Progenitor cell of endocrine pancreas (in vitro differentiated cells): Measurements from ENCODE around the gene RNF225. TPM values are rescaled to one million over a fixed set of nuclear protein-coding genes. Genes with fewer than 3 reads are reported as not detected.

Experiments
- DNase-seq: peaks from one replicate; pipeline ENCODE4 v3.0.0; 2021; ENCODE audit warnings: low spot score; ENCODE audit not compliant: unreplicated experiment
- H3K27ac Mint-ChIP-seq: 2 replicates; pipeline ENCODE4 v1.8.0; 2021; ENCODE audit warnings: mild to moderate bottlenecking, moderate library complexity, mixed read lengths
- H3K27me3 Mint-ChIP-seq: 2 replicates; pipeline ENCODE4 v1.8.0; 2021; ENCODE audit warnings: mixed read lengths
- H3K36me3 Mint-ChIP-seq: 2 replicates; pipeline ENCODE4 v1.8.0; 2022; ENCODE audit warnings: mixed read lengths; ENCODE audit not compliant: insufficient read depth
- H3K4me1 Mint-ChIP-seq: 2 replicates; pipeline ENCODE4 v1.8.0; 2021; ENCODE audit warnings: low read depth, mixed read lengths
- H3K4me3 Mint-ChIP-seq: 2 replicates; pipeline ENCODE4 v1.8.0; 2021; ENCODE audit warnings: low read depth, mild to moderate bottlenecking, moderate library complexity, mixed read lengths
- H3K9me3 Mint-ChIP-seq: 2 replicates; pipeline ENCODE4 v1.8.0; 2021; ENCODE audit warnings: low read depth, mixed read lengths
- total RNA-seq: library from RNA; stranded (reverse); gene quantifications from 2 replicates; pipeline ENCODE4 v1.2.1, GENCODE V29; 2021
- TF ChIP-seq, protein P1 (sequence below): fragments of 200-600 bp; sonication (generic); IDR thresholded peaks from one replicate; pipeline ENCODE4 v1.5.0; 2021; ENCODE audit warnings: antibody characterized with exemption, mild to moderate bottlenecking; ENCODE audit not compliant: unreplicated experiment

Gene RNF225
- total RNA-seq, 1 donor from 2014 or later: not detected

DNA sequence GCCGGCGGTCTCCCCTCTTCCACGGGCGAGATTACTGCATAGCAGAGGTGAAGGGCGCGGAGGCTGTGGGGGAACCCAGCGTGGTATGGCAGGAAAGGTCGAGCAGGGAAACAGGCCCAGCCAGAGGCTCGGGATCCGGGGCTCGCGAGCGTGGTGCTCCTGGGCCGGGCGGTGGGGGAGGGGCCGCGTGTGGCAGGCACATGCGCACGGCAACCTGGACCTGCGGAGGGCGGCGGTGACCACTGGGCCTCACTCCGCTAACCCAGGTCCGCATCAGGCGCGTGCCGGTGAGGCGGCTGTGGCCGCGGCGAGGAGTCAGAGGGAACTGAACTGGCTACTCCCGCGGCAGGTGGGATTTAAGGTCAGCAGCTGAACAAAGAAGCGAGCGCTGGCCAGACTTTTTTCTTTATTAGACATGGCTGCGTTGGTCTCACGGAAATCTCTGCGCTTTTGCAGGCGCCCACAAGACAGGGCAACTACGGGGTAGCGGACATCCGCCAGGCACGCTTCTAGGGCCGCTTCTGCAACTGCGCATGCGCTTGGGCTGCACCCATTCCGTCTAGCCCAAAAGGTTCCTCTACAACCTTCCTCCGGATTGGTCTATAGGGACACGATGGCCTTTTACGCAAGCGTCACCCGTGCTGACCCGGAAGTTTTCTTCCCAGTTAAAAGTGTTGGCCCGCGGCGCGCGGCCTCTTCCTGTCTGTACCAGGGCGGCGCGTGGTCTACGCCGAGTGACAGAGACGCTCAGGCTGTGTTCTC lies 8.7 kb upstream of the RNF225 start, which contains the start of gene RPS5:
Gene RPS5, plus strand, starts transcription at position 694 of the 762 bp plus-strand sequence. CDS start 869 bp downstream, outside the sequence.
- Mint-ChIP-seq H3K27me3 (no peaks in the 10 kb centered on the region), H3K27ac (peak within 1 kb of the TSS; percentile 99), H3K4me3 (peak within 1 kb of the TSS; percentile 95), H3K9me3 (no peaks in the 10 kb centered on the region), H3K4me1 (peaks cover 18% of the 10 kb centered on the region), H3K36me3 (peaks cover 12% of the 10 kb centered on the region)
- peak; percentile 86 for DNase-seq
- TF ChIP-seq, protein P1, sequence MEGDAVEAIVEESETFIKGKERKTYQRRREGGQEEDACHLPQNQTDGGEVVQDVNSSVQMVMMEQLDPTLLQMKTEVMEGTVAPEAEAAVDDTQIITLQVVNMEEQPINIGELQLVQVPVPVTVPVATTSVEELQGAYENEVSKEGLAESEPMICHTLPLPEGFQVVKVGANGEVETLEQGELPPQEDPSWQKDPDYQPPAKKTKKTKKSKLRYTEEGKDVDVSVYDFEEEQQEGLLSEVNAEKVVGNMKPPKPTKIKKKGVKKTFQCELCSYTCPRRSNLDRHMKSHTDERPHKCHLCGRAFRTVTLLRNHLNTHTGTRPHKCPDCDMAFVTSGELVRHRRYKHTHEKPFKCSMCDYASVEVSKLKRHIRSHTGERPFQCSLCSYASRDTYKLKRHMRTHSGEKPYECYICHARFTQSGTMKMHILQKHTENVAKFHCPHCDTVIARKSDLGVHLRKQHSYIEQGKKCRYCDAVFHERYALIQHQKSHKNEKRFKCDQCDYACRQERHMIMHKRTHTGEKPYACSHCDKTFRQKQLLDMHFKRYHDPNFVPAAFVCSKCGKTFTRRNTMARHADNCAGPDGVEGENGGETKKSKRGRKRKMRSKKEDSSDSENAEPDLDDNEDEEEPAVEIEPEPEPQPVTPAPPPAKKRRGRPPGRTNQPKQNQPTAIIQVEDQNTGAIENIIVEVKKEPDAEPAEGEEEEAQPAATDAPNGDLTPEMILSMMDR: no peak

DNA sequence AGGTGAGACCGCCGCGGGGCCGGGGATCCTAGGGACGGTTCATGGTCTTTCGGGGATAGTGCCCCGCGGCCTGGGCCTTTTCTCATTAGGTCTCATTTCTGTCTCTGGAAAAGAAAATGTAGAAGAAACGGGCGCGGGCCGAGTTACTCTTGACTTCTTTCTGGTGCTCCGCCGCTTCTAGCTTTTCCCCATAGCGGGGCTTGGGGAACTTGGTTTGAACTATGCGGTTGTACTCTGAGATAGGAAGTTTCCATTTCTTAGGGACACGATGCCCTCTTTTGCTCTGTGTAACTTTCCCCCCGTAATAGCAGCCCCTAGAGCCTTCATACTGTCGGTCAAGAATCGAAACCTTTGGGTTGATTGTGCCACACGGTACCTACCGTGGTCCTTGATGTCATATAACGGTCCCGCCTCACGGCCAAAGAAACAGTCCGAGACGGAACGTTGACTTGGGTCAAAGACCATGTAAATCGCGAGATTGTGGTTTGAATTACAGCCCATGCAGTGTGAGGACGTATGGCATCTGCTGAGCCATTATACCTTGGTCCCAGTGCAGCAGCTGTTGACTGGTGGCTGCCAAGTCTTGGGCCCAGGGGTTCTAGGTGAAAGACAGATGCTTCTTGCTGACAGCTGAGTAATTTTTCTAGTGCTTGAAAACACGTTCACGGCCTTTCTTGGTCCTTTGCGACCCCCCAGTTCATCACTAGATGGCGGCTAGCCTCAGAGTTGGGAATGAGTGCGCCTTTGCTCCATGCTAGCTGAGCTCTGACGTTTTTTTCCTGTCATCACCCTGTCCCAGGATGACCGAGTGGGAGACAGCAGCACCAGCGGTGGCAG lies 7.9 kb upstream of the RNF225 start:
- peak overlapping the region; percentile 95 for H3K4me3 Mint-ChIP-seq
- H3K27me3 Mint-ChIP-seq: no peaks in the 10 kb centered on the region
- H3K27ac Mint-ChIP-seq: peak overlapping the region; percentile 99
- TF ChIP-seq, protein P1: no peak
- DNase-seq: no peak
- peaks cover 12% of the 10 kb centered on the region for H3K36me3 Mint-ChIP-seq
- no peaks in the 10 kb centered on the region for H3K9me3 Mint-ChIP-seq
- H3K4me1 Mint-ChIP-seq: peaks cover 14% of the 10 kb centered on the region

DNA sequence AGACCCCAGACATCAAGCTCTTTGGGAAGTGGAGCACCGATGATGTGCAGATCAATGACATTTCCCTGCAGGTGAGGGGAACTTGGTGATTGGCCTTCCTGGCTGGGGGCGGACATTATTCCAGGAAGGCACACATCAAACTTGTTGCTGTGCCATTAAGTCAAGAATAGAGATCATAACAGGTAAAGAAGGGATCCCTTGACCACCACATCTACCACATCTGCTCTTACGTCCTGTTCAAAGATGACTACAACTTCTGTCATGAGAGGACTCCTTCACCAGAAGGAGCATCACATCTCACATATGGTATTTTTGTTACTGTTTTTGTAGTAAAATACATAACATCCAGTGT lies 7.3 kb upstream of the RNF225 start:
- DNase-seq: no peak
- H3K9me3 Mint-ChIP-seq: no peaks in the 10 kb centered on the region
- peak overlapping the region; percentile 86 for H3K27ac Mint-ChIP-seq
- TF ChIP-seq, protein P1: no peak
- H3K4me1 Mint-ChIP-seq: peaks cover 14% of the 10 kb centered on the region
- peaks cover 16% of the 10 kb centered on the region for H3K36me3 Mint-ChIP-seq
- H3K4me3 Mint-ChIP-seq: peak overlapping the region; percentile 95
- no peaks in the 10 kb centered on the region for H3K27me3 Mint-ChIP-seq

DNA sequence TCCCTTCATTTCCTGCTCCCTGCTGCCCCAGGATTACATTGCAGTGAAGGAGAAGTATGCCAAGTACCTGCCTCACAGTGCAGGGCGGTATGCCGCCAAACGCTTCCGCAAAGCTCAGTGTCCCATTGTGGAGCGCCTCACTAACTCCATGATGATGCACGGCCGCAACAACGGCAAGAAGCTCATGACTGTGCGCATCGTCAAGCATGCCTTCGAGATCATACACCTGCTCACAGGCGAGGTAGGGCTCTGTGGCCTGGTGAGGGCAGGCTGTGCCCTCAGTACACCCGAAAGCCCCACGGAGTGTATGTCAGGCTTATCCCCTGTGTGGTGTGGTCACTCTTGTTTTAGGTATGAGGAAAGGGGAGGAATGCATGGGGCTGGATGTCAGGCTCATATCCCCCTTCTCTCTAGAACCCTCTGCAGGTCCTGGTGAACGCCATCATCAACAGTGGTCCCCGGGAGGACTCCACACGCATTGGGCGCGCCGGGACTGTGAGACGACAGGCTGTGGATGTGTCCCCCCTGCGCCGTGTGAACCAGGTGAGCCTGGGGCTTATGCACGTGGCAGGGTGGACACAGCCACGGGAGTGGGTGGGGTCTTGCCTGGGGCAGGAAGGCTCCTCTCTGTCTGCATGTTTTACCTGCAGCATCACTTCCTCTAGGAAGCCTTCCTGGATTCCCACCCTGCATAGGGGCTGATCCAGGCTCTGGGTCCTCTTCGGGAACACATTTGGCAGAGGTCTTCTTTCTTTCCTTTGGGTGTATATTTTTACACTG lies 2.3 kb upstream of the RNF225 start:
- Mint-ChIP-seq H3K27ac (peak overlapping the region; percentile 45), H3K36me3 (peaks cover 30% of the 10 kb centered on the region), H3K27me3 (peaks cover 18% of the 10 kb centered on the region), H3K9me3 (no peaks in the 10 kb centered on the region), H3K4me3 (no peak overlapping the region), H3K4me1 (peaks cover 8% of the 10 kb centered on the region)
- TF ChIP-seq, protein P1: no peak
- no peak for DNase-seq

DNA sequence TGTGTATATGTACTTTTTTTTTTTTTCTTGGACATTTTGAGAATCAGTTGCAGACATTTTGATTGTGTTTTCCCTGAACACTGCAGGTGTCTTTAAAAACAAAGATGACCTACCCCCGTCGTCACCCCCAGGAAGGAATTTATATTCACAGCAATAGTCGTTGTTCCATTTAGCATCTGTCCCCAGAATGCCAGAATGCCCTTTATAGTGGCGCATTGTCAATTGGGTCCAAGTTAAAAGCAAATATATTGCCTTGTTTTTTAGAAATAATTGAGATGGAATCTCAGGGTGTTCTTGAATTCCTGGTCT lies 1.8 kb upstream of the RNF225 start:
- H3K36me3 Mint-ChIP-seq: peaks cover 29% of the 10 kb centered on the region
- TF ChIP-seq, protein P1: no peak
- peaks cover 8% of the 10 kb centered on the region for H3K4me1 Mint-ChIP-seq

More for the DNA sequence above, 1.8 kb upstream of the RNF225 start:
- no peak overlapping the region for H3K4me3 Mint-ChIP-seq
- no peaks in the 10 kb centered on the region for H3K9me3 Mint-ChIP-seq
- H3K27ac Mint-ChIP-seq: peak overlapping the region; percentile 45
- no peak for DNase-seq
- H3K27me3 Mint-ChIP-seq: peaks cover 20% of the 10 kb centered on the region
